ENCODE results near the gene CREB1. TPM values are rescaled to one million over a fixed set of nuclear protein-coding genes. Genes with fewer than 3 reads are reported as not detected.

The CREB1 gene
- total and polyA plus RNA-seq, 9 of the 15 experiments (the other 6 are each of a cell fraction or from before 2014, with no cell fraction given) = 8.9 to 51.3 (median 19.5) TPM

DNA sequence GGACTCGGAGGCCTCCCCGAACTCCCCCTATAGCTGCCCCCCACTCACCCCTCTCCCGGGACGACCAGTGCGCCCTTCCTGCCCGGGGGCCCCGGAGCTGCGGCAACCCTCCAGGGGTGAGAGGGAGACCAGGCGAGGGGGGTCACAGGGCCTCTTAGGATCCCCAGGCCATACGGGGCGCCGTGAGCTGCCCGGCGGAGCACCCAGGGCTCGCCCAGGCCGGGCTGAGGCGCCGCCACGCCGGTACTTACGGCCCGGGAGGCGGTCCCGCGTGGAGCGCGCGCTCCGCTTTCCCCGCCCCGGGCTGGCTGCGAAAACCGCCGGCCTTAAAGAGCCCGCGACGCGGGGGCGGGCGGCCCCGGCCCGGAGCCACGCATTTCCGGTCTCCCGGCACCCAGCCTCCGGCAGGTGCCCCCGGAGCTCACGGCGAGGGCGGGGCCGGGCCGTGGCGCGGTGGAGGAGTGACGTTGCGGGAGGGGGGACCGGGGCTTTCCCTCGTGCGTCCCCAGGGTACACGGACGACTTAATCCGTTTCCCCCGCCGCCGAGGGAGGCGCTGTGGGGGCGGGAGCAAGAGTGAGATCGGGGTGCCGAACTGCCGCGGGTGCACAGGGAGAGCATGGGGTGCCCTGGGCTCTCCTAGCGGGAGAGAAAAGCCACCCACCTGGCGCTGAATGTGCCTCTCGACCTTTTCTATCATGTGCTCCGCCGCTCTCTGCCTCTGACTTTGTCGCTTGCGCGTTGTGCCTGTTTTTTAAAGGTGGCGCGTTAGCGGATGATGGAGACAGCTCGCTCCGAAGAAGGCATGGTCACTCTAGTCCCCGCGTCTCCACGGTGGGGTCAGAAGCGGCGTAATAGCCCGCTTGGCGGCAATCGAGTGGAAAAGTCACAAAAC, 95.5 kb downstream of the CREB1 start, which contains the start of gene METTL21A (continued):
- TF ChIP-seq KDM4B (IDR thresholded peaks at IDR 0.05; ENCODE audit: borderline replicate concordance in 2 of 2, low read depth in 1 of 2) (peak in 1 of 2 experiments; percentile 79; a peak in 2 of 4 replicates), ZNF347 (CRISPR knock-in tag; IDR thresholded peaks at IDR 0.05; ENCODE audit: low read depth) (no peak), CCNT2 (IDR thresholded peaks at IDR 0.05; ENCODE audit: borderline replicate concordance, extremely low read depth, insufficient read length, low read depth, low read length) (peak; percentile 90), NCOA6 (IDR thresholded peaks at IDR 0.05) (no peak), HIVEP1 (CRISPR knock-in tag; IDR thresholded peaks at IDR 0.05) (peak; percentile 82; the same call in 1 of the 2 replicates), RBM14 (IDR thresholded peaks at IDR 0.05; ENCODE audit: borderline replicate concordance, insufficient read depth, low read depth, low read length) (0 out of 2 replicates have a peak, but pooled peaks have one; percentile 39), RNF2 (IDR thresholded peaks at IDR 0.05) (peak; percentile 31; the same call in 1 of the 2 replicates), TEAD1 (CRISPR knock-in tag; IDR thresholded peaks at IDR 0.05) (no peak; a peak in 1 of 4 replicates), PPARD (CRISPR knock-in tag; IDR thresholded peaks at IDR 0.05) (no peak), FOXM1 (IDR thresholded peaks at IDR 0.05; ENCODE audit: low read depth) (no peak), FOXM1 (CRISPR knock-in tag; IDR thresholded peaks at IDR 0.05; ENCODE audit: low read depth) (peak; percentile 41; the same call in 1 of the 2 replicates), NCOA4 (IDR thresholded peaks at IDR 0.05; ENCODE audit: partially characterized antibody) (no peak), ZSCAN32 (CRISPR knock-in tag; IDR thresholded peaks at IDR 0.05) (no peak), MYC (IDR thresholded peaks at IDR 0.05; ENCODE audit: low read depth, low read length) (peak; percentile 45), MYC (CRISPR knock-in tag; IDR thresholded peaks at IDR 0.05; ENCODE audit: borderline replicate concordance, low read depth) (peak; percentile 85; the same call in 1 of the 2 replicates), CTBP1 (IDR thresholded peaks at IDR 0.05; ENCODE audit: borderline replicate concordance) (peak; percentile 50), NONO (IDR thresholded peaks at IDR 0.05; ENCODE audit: low read depth in 2 of 2, low read length in 1 of 2) (peak in 1 of 2 experiments; percentile 66; a peak in 1 of 4 replicates), TCF7 (IDR thresholded peaks at IDR 0.05; ENCODE audit: borderline replicate concordance) (no peak), POLR2B (IDR thresholded peaks at IDR 0.05; ENCODE audit: low read depth, partially characterized antibody) (peak; percentile 50), RBM25 (IDR thresholded peaks at IDR 0.05; ENCODE audit: low read depth, low read length, severe bottlenecking) (no peak), BACH1 (tag; IDR thresholded peaks at IDR 0.05) (no peak), PHF21A (IDR thresholded peaks at IDR 0.05; ENCODE audit: borderline replicate concordance, low read depth) (no peak), SAFB (IDR thresholded peaks at IDR 0.05; ENCODE audit: borderline replicate concordance, low read depth, low read length) (peak; percentile 76), FOS (IDR thresholded peaks at IDR 0.05; ENCODE audit: extremely low read depth, insufficient read length) (no peak)

Data from K562 (cell line).